Endothelial cell of umbilical vein (primary cell): ENCODE data around the gene PRIMA1.

ENCODE experiments used
- EZH2 ChIP-seq: IDR thresholded peaks from 2 replicates; pipeline ENCODE4 v1.6.1; 2012; ENCODE audit warnings: borderline replicate concordance, low read depth, mild to moderate bottlenecking, moderate library complexity, low read length, inconsistent platforms; ENCODE audit not compliant: severe bottlenecking
- FOS ChIP-seq: IDR thresholded peaks from 2 replicates; pipeline ENCODE4 v1.6.1; 2011; ENCODE audit warnings: mild to moderate bottlenecking, low read length, moderate library complexity, borderline replicate concordance; ENCODE audit not compliant: insufficient read depth
- GATA2 ChIP-seq: IDR thresholded peaks from 2 replicates; pipeline ENCODE4 v1.7.0; 2011; ENCODE audit warnings: low read depth, mild to moderate bottlenecking, moderate library complexity, mixed read lengths, low read length; ENCODE audit not compliant: insufficient read length, insufficient read depth
- JUN ChIP-seq: IDR thresholded peaks from 2 replicates; pipeline ENCODE4 v1.6.1; 2011; ENCODE audit warnings: borderline replicate concordance, low read depth; ENCODE audit not compliant: insufficient read length, insufficient read depth
- MYC ChIP-seq: IDR thresholded peaks from one replicate; pipeline ENCODE4 v1.6.1; 2011; ENCODE audit warnings: mild to moderate bottlenecking, low read depth, low read length
- POLR2A ChIP-seq: IDR thresholded peaks from 2 replicates; pipeline ENCODE4 v1.6.1; 2012; ENCODE audit warnings: low read depth, mild to moderate bottlenecking, control low read depth, low read length
- POLR2AphosphoS5 ChIP-seq: IDR thresholded peaks from 2 replicates; pipeline ENCODE4 v1.6.1; 2012; ENCODE audit warnings: low read depth, mild to moderate bottlenecking, control low read depth, low read length, moderate library complexity; ENCODE audit not compliant: insufficient read depth
- TF ChIP-seq, protein P1 (sequence below), 2 donors: IDR thresholded peaks; 1 replicate in 1 of 2; 2 replicates in 1 of 2; pipeline ENCODE4 v1.5.1; 2011; ENCODE audit warnings: low read length in 2 of 2, mild to moderate bottlenecking in 2 of 2, moderate library complexity in 2 of 2, control low read depth in 1 of 2, inconsistent platforms in 1 of 2, low read depth in 1 of 2; ENCODE audit not compliant: insufficient read depth in 1 of 2; ENCODE audit errors: extremely low read depth in 1 of 2
- TF ChIP-seq, protein P2 (sequence below): IDR thresholded peaks from 2 replicates; pipeline ENCODE4 v1.6.1; 2011; ENCODE audit not compliant: insufficient read depth, insufficient read length

DNA sequence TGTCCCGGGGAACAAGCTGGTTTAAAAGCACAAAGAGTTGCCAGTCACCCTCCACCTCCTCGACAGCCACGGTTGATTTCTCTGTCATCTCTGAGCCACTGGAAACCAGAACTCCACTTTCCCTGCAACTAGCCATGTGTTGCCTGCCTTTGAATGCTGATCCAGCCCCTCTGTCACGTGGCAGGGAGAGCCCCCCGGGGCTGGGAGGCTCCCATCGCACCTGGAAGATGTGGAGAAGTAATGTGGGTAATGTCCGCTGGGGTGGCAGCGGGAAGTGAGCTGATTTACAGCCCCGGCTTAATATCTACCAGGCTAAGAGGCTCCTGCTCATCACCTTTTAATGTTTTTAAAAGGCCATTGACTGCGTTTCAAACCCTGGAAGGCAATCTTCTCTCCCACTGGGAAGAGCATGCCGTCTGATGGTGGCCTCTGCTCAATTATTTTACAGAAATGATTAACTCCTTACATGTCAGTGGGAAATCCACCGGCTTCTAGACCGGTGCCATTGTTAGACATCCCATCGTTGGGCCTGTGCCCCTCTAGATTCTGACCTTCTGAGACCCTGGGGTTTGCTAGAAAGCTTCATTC, 7.4 kb downstream of the PRIMA1 start:
- TF ChIP-seq, protein P1, sequence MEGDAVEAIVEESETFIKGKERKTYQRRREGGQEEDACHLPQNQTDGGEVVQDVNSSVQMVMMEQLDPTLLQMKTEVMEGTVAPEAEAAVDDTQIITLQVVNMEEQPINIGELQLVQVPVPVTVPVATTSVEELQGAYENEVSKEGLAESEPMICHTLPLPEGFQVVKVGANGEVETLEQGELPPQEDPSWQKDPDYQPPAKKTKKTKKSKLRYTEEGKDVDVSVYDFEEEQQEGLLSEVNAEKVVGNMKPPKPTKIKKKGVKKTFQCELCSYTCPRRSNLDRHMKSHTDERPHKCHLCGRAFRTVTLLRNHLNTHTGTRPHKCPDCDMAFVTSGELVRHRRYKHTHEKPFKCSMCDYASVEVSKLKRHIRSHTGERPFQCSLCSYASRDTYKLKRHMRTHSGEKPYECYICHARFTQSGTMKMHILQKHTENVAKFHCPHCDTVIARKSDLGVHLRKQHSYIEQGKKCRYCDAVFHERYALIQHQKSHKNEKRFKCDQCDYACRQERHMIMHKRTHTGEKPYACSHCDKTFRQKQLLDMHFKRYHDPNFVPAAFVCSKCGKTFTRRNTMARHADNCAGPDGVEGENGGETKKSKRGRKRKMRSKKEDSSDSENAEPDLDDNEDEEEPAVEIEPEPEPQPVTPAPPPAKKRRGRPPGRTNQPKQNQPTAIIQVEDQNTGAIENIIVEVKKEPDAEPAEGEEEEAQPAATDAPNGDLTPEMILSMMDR (IDR thresholded peaks at IDR 0.05; ENCODE audit: extremely low read depth in 1 of 2, insufficient read depth in 1 of 2, low read depth in 1 of 2, low read length in 2 of 2) = no peak
- TF ChIP-seq POLR2A (no peak), GATA2 (no peak), JUN (no peak), EZH2 (no peak), POLR2AphosphoS5 (no peak), MYC (no peak), FOS (no peak)
- TF ChIP-seq, protein P2, sequence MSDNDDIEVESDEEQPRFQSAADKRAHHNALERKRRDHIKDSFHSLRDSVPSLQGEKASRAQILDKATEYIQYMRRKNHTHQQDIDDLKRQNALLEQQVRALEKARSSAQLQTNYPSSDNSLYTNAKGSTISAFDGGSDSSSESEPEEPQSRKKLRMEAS = no peak
